ENCODE data around the gene TMEM106C.

DNA sequence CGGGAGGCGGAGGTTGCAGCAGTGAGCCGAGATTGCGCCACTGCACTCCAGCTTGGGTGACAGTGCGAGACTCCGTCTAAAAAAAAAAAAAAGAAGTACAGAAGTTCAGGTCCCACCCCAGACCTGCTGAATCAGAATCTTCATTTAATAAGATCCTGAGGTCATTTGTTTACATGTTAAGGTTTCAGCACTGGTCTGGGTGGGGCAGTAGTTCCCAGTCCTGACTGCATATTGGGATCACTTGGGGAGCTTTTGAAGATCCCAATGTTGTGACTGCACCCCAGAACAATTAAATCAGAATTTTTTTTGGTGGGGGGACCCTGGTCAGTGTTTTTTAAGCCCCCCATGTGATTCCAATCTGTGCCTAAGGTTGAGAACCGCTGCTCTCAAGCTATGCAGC, 52.6 kb downstream of the TMEM106C start:
- TF ChIP-seq NR1H2 (CRISPR knock-in tag; IDR thresholded peaks at IDR 0.05) (no peak), HMGA2 (CRISPR knock-in tag; IDR thresholded peaks at IDR 0.05) (no peak), NR2C2 (CRISPR knock-in tag; IDR thresholded peaks at IDR 0.05) (no peak)
- TF ChIP-seq, protein P1, sequence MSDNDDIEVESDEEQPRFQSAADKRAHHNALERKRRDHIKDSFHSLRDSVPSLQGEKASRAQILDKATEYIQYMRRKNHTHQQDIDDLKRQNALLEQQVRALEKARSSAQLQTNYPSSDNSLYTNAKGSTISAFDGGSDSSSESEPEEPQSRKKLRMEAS (CRISPR knock-in tag; IDR thresholded peaks at IDR 0.05) = no peak
- TF ChIP-seq, protein P2, sequence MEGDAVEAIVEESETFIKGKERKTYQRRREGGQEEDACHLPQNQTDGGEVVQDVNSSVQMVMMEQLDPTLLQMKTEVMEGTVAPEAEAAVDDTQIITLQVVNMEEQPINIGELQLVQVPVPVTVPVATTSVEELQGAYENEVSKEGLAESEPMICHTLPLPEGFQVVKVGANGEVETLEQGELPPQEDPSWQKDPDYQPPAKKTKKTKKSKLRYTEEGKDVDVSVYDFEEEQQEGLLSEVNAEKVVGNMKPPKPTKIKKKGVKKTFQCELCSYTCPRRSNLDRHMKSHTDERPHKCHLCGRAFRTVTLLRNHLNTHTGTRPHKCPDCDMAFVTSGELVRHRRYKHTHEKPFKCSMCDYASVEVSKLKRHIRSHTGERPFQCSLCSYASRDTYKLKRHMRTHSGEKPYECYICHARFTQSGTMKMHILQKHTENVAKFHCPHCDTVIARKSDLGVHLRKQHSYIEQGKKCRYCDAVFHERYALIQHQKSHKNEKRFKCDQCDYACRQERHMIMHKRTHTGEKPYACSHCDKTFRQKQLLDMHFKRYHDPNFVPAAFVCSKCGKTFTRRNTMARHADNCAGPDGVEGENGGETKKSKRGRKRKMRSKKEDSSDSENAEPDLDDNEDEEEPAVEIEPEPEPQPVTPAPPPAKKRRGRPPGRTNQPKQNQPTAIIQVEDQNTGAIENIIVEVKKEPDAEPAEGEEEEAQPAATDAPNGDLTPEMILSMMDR (IDR thresholded peaks at IDR 0.05) = no peak
- TF ChIP-seq, protein P3, sequence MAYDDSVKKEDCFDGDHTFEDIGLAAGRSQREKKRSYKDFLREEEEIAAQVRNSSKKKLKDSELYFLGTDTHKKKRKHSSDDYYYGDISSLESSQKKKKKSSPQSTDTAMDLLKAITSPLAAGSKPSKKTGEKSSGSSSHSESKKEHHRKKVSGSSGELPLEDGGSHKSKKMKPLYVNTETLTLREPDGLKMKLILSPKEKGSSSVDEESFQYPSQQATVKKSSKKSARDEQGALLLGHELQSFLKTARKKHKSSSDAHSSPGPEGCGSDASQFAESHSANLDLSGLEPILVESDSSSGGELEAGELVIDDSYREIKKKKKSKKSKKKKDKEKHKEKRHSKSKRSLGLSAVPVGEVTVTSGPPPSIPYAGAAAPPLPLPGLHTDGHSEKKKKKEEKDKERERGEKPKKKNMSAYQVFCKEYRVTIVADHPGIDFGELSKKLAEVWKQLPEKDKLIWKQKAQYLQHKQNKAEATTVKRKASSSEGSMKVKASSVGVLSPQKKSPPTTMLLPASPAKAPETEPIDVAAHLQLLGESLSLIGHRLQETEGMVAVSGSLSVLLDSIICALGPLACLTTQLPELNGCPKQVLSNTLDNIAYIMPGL (CRISPR knock-in tag; IDR thresholded peaks at IDR 0.05) = no peak
- TF ChIP-seq, protein P4, sequence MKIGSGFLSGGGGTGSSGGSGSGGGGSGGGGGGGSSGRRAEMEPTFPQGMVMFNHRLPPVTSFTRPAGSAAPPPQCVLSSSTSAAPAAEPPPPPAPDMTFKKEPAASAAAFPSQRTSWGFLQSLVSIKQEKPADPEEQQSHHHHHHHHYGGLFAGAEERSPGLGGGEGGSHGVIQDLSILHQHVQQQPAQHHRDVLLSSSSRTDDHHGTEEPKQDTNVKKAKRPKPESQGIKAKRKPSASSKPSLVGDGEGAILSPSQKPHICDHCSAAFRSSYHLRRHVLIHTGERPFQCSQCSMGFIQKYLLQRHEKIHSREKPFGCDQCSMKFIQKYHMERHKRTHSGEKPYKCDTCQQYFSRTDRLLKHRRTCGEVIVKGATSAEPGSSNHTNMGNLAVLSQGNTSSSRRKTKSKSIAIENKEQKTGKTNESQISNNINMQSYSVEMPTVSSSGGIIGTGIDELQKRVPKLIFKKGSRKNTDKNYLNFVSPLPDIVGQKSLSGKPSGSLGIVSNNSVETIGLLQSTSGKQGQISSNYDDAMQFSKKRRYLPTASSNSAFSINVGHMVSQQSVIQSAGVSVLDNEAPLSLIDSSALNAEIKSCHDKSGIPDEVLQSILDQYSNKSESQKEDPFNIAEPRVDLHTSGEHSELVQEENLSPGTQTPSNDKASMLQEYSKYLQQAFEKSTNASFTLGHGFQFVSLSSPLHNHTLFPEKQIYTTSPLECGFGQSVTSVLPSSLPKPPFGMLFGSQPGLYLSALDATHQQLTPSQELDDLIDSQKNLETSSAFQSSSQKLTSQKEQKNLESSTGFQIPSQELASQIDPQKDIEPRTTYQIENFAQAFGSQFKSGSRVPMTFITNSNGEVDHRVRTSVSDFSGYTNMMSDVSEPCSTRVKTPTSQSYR (CRISPR knock-in tag; IDR thresholded peaks at IDR 0.05) = no peak
